Medulla oblongata (tissue), 1 donor: ENCODE results near the gene AADACL4.
"Not testable (repeated sequence)": the region's sequence is repeated elsewhere in the genome, so short reads cannot be mapped to it uniquely, and the experiment has no call there.

Experiments
- DNase-seq: peaks from one replicate; pipeline ENCODE4 v3.0.0-alpha.2; 2015; ENCODE audit errors: extremely low spot score

Gene AADACL4

GRCh38 chr1:12629511-12629956 lies 14.4 kb upstream of the AADACL4 start:
- DNase-seq: no peak

GRCh38 chr1:12629985-12630760 lies 13.7 kb upstream of the AADACL4 start:
- DNase-seq: no peak

- DNase-seq: no peak
Observed at GRCh38 chr1:12630946-12631530, 12.8 kb upstream of the AADACL4 start.

- no peak for DNase-seq
Observed at GRCh38 chr1:12631571-12631970, 12.3 kb upstream of the AADACL4 start.

- no peak for DNase-seq
Observed at GRCh38 chr1:12634156-12634555, 9.7 kb upstream of the AADACL4 start.

- no peak for DNase-seq
Observed at GRCh38 chr1:12634696-12635202, 9.1 kb upstream of the AADACL4 start.

- no peak for DNase-seq
Observed at GRCh38 chr1:12636098-12636950, 7.6 kb upstream of the AADACL4 start.

- DNase-seq: no peak
Observed at GRCh38 chr1:12637693-12638092, 6.2 kb upstream of the AADACL4 start.

GRCh38 chr1:12640237-12640957 lies 3.5 kb upstream of the AADACL4 start:
- no peak for DNase-seq

- no peak for DNase-seq
Observed at GRCh38 chr1:12640958-12641272, 3.0 kb upstream of the AADACL4 start.

GRCh38 chr1:12643079-12643478 lies 806 bp upstream of the AADACL4 start:
- no peak for DNase-seq

- no peak for DNase-seq
Observed at GRCh38 chr1:12644237-12644636, 352 bp downstream of the AADACL4 start.

- DNase-seq: no peak
Observed at GRCh38 chr1:12644829-12645228, 944 bp downstream of the AADACL4 start.

GRCh38 chr1:12645401-12645800 lies 1.5 kb downstream of the AADACL4 start:
- DNase-seq: not testable (repeated sequence)

GRCh38 chr1:12648741-12649140 lies 4.9 kb downstream of the AADACL4 start:
- DNase-seq: no peak

GRCh38 chr1:12649971-12650421 lies 6.1 kb downstream of the AADACL4 start:
- DNase-seq: no peak

GRCh38 chr1:12654004-12654567 lies 10.2 kb downstream of the AADACL4 start:
- no peak for DNase-seq

- no peak for DNase-seq
Observed at GRCh38 chr1:12654657-12655056, 10.8 kb downstream of the AADACL4 start.

GRCh38 chr1:12656575-12656974 lies 12.7 kb downstream of the AADACL4 start:
- no peak for DNase-seq

GRCh38 chr1:12657060-12657884 lies 13.4 kb downstream of the AADACL4 start:
- DNase-seq: no peak
